Measurements from ENCODE around the gene UGGT2. TPM values are rescaled to one million over a fixed set of nuclear protein-coding genes. Genes with fewer than 3 reads are reported as not detected.

The UGGT2 gene
- total RNA-seq, 4 donors from 2014 or later: 20.9 to 58.8 (median 40.0) TPM

- Histone ChIP-seq H3K27me3 (no peaks in the 10 kb centered on the region), H3K27ac (no peak overlapping the region), H3K36me3 (peaks cover 0 to 62% of the 10 kb centered on the region in 2 donors), H3K4me1 (no peaks in the 10 kb centered on the region), H3K4me3 (no peak overlapping the region), H3K9me3 (no peaks in the 10 kb centered on the region)
- 82 to 87% methylated on average over 3 of the region's 3 CpGs for WGBS, 2 donors (ENCODE audit: low coverage in 1 of 2)
- TF ChIP-seq CTCF (IDR thresholded peaks at IDR 0.05) (no peak), POLR2AphosphoS5 (IDR thresholded peaks at IDR 0.05) (no peak), EP300 (IDR thresholded peaks at IDR 0.05) (no peak), POLR2A (IDR thresholded peaks at IDR 0.05) (no peak)
- ATAC-seq: no peak
Observed at GRCh38 chr13:95882121-95882520, 171.1 kb downstream of the UGGT2 start.

- Histone ChIP-seq H3K4me3 (no peak overlapping the region), H3K9me3 (no peaks in the 10 kb centered on the region), H3K27me3 (no peaks in the 10 kb centered on the region), H3K4me1 (no peaks in the 10 kb centered on the region), H3K27ac (no peak overlapping the region), H3K36me3 (peaks cover 0 to 61% of the 10 kb centered on the region in 2 donors)
- TF ChIP-seq EP300 (IDR thresholded peaks at IDR 0.05): no peak
- no peak for ATAC-seq
- 69 to 100% methylated on average over 1 of the region's 1 CpG for WGBS, 2 donors (ENCODE audit: low coverage in 1 of 2)
Observed at GRCh38 chr13:95880331-95880730, 172.9 kb downstream of the UGGT2 start.

DNA sequence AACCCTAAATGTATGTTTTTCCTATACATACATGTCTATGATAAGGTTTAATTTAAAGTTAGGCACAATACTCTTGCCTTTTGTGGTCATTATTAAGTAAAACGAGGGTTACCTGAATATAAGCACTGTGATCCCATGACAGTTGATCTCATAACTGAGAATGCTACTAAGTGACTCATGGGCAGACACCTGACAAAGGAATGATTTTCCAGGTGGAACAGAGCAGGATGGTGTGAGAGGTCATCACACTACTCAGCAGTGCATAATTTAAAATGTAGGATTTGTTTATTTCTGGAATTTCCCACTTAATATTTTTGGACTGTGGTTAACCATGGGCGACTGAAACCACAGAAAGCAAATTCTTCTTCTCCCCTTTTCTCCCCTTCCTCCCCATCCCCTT is 178.9 kb downstream of the UGGT2 start:
- ATAC-seq: no peak
- no peak for TF ChIP-seq EP300 (IDR thresholded peaks at IDR 0.05)
- TF ChIP-seq POLR2AphosphoS5 (IDR thresholded peaks at IDR 0.05): no peak
- TF ChIP-seq POLR2A (IDR thresholded peaks at IDR 0.05): no peak
- TF ChIP-seq CTCF (IDR thresholded peaks at IDR 0.05): no peak
- Histone ChIP-seq H3K9me3 (no peaks in the 10 kb centered on the region), H3K36me3 (peaks cover 0 to 60% of the 10 kb centered on the region in 2 donors), H3K4me3 (no peak overlapping the region), H3K27me3 (no peaks in the 10 kb centered on the region), H3K27ac (no peak overlapping the region), H3K4me1 (no peaks in the 10 kb centered on the region)
- 91 to 100% methylated on average over 1 to 2 of the region's 2 CpGs for WGBS, 2 donors (ENCODE audit: low coverage in 1 of 2)

GRCh38 chr13:95870421-95870820 is 182.8 kb downstream of the UGGT2 start:
- H3K4me1 ChIP-seq: no peaks in the 10 kb centered on the region
- ATAC-seq: no peak
- H3K27ac ChIP-seq: no peak overlapping the region
- no peak overlapping the region for H3K4me3 ChIP-seq
- TF ChIP-seq CTCF (IDR thresholded peaks at IDR 0.05) (no peak), EP300 (IDR thresholded peaks at IDR 0.05) (no peak), POLR2A (IDR thresholded peaks at IDR 0.05) (no peak), POLR2AphosphoS5 (IDR thresholded peaks at IDR 0.05) (no peak)
- no peaks in the 10 kb centered on the region for H3K9me3 ChIP-seq
- WGBS, 2 donors (ENCODE audit: low coverage in 1 of 2): 89 to 90% methylated on average over 2 to 4 of the region's 4 CpGs
- peaks cover 0 to 50% of the 10 kb centered on the region in 2 donors for H3K36me3 ChIP-seq
- no peaks in the 10 kb centered on the region for H3K27me3 ChIP-seq

- Histone ChIP-seq H3K27me3 (no peaks in the 10 kb centered on the region), H3K9me3 (no peaks in the 10 kb centered on the region), H3K4me1 (no peaks in the 10 kb centered on the region), H3K4me3 (no peak overlapping the region), H3K36me3 (peaks cover 0 to 44% of the 10 kb centered on the region in 2 donors), H3K27ac (no peak overlapping the region)
- TF ChIP-seq EP300 (IDR thresholded peaks at IDR 0.05): no peak
- no peak for TF ChIP-seq CTCF (IDR thresholded peaks at IDR 0.05)
- no peak for TF ChIP-seq POLR2AphosphoS5 (IDR thresholded peaks at IDR 0.05)
- TF ChIP-seq POLR2A (IDR thresholded peaks at IDR 0.05): no peak
- no peak for ATAC-seq
- WGBS, 2 donors (ENCODE audit: low coverage in 1 of 2): 92 to 96% methylated on average over 3 to 5 of the region's 5 CpGs
Observed at GRCh38 chr13:95865080-95865615, 188.1 kb downstream of the UGGT2 start.
